ENCODE data around the gene MOCOS.

DNA sequence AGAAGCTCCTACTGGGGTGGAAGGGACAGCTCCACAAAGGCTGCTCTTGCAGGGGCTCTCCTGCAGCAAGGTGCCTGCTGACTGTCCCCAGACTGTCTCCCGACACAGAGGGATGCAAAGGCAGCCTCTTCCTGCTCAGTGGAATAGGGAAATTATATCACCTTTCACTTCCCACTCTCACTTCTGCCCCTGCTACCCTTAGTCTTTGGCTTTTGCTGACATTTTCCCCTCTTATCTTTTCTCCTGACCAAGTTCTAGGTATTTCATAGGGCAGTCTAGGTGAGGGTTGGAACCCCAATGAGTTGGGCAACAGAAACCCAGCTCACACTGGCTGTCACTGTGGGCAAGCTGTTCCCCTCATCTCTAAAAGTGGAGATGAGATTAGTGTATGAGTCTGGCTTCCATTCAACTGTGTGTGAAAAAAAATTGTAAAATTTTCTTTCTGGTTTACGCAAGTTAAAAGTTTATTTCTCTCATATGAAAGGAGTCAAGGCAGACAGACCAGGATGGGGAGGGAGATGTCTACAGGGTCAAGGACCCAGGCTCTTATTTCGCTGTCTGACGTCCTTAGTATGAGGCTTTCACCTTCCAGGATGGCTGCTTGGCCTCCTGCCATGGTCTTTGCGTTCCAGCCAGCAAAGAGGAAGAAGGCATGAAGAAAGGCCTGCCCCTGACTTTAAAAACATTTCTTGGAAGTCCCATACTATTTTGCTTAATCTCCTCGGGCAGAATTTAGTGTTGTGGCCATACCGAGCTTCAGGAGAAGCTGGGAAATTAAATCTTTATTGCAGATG is 7.5 kb upstream of the MOCOS start:
- TF ChIP-seq CTCF (IDR thresholded peaks at IDR 0.05), result no peak
- no peak for TF ChIP-seq POLR2AphosphoS5 (IDR thresholded peaks at IDR 0.05; ENCODE audit: low read depth, low read length)
